Neural progenitor cell (in vitro differentiated cells): ENCODE measurements around the gene THRB. TPM values are rescaled to one million over a fixed set of nuclear protein-coding genes. Genes with fewer than 3 reads are reported as not detected.

ENCODE experiments used
- DNase-seq: peaks from one replicate; pipeline ENCODE4 v3.0.0-alpha.2; 2016; ENCODE audit warnings: low spot score
- H2AFZ ChIP-seq: fragments of 200-600 bp; sonication (generic); replicated peaks from 2 replicates; pipeline ENCODE4 v1.6.1; 2016; ENCODE audit warnings: antibody characterized with exemption
- H3F3A ChIP-seq: fragments of 200-600 bp; sonication (generic); 2 replicates; pipeline ENCODE4 v1.6.1; 2016; ENCODE audit warnings: antibody characterized with exemption, low read depth
- H3K27ac ChIP-seq: fragments of 200-600 bp; sonication (generic); 2 replicates; pipeline ENCODE4 v1.5.1; 2016; ENCODE audit warnings: mild to moderate bottlenecking
- H3K27me3 ChIP-seq: fragments of 200-600 bp; sonication (generic); 2 replicates; pipeline ENCODE4 v1.6.1; 2016; ENCODE audit warnings: mild to moderate bottlenecking, moderate library complexity
- H3K36me3 ChIP-seq: fragments of 200-600 bp; sonication (generic); 2 replicates; pipeline ENCODE4 v1.5.1; 2016
- H3K4me1 ChIP-seq: fragments of 200-600 bp; sonication (generic); 2 replicates; pipeline ENCODE4 v1.6.1; 2016; ENCODE audit warnings: mixed run types
- H3K4me2 ChIP-seq: fragments of 200-600 bp; sonication (generic); 2 replicates; pipeline ENCODE4 v1.6.1; 2016
- H3K4me3 ChIP-seq: fragments of 200-600 bp; sonication (generic); 2 replicates; pipeline ENCODE4 v1.5.1; 2016
- H3K79me2 ChIP-seq: fragments of 200-600 bp; sonication (generic); 2 replicates; pipeline ENCODE4 v1.6.1; 2016; ENCODE audit warnings: low read depth
- H3K9ac ChIP-seq: fragments of 200-600 bp; sonication (generic); 2 replicates; pipeline ENCODE4 v1.6.1; 2016
- H3K9me3 ChIP-seq: fragments of 200-600 bp; sonication (generic); 2 replicates; pipeline ENCODE4 v1.5.1; 2016; ENCODE audit warnings: low read depth
- H4K20me1 ChIP-seq: fragments of 200-600 bp; sonication (generic); 2 replicates; pipeline ENCODE4 v1.6.1; 2016; ENCODE audit warnings: low read depth
- H3K27ac Mint-ChIP-seq: 3 replicates; pipeline ENCODE4 v1.8.0; 2021; ENCODE audit warnings: mixed read lengths
- H3K27me3 Mint-ChIP-seq: 2 replicates; pipeline ENCODE4 v1.8.0; 2022; ENCODE audit warnings: low read depth, mild to moderate bottlenecking, inconsistent platforms, moderate library complexity, mixed read lengths; ENCODE audit not compliant: insufficient read depth
- H3K36me3 Mint-ChIP-seq: 3 replicates; pipeline ENCODE4 v1.8.0; 2021; ENCODE audit warnings: mixed read lengths
- H3K4me1 Mint-ChIP-seq: 3 replicates; pipeline ENCODE4 v1.8.0; 2021; ENCODE audit warnings: mixed read lengths
- H3K4me3 Mint-ChIP-seq: 3 replicates; pipeline ENCODE4 v1.8.0; 2021; ENCODE audit warnings: mild to moderate bottlenecking, moderate library complexity, mixed read lengths
- H3K9me3 Mint-ChIP-seq: 3 replicates; pipeline ENCODE4 v1.8.0; 2020; ENCODE audit warnings: mixed read lengths
- CTCF ChIP-seq: fragments of 200-600 bp; sonication (generic); IDR thresholded peaks from 2 replicates; pipeline ENCODE4 v1.5.1; 2017; ENCODE audit warnings: antibody characterized with exemption, mild to moderate bottlenecking
- EZH2 ChIP-seq: fragments of 200-600 bp; sonication (generic); IDR thresholded peaks from 2 replicates; pipeline ENCODE4 v1.6.1; 2017; ENCODE audit warnings: antibody characterized with exemption, mild to moderate bottlenecking, moderate library complexity
- EZH2phosphoT487 ChIP-seq: fragments of 200-600 bp; sonication (generic); IDR thresholded peaks from 2 replicates; pipeline ENCODE4 v1.6.1; 2017; ENCODE audit warnings: antibody characterized with exemption
- total RNA-seq: library from RNA; depleted of rRNA; stranded (reverse); fragments of >200 nt; gene quantifications from 2 replicates; pipeline ENCODE4 v1.2.3, GENCODE V29; 2015; ENCODE audit warnings: low replicate concordance

The THRB gene
- total RNA-seq, 1 donor from 2014 or later: 1.2 TPM

GRCh38 chr3:24261521-24261920 lies 233.1 kb downstream of the THRB start:
- Histone ChIP-seq H3F3A (no peaks in the 10 kb centered on the region), H2AFZ (no peak overlapping the region), H4K20me1 (no peaks in the 10 kb centered on the region), H3K4me2 (no peak overlapping the region), H3K9ac (no peak overlapping the region), H3K27ac (no peak overlapping the region), H3K27me3 (no peaks in the 10 kb centered on the region), H3K79me2 (no peaks in the 10 kb centered on the region), H3K36me3 (no peaks in the 10 kb centered on the region), H3K4me3 (no peak overlapping the region), H3K4me1 (peaks cover 6% of the 10 kb centered on the region), H3K9me3 (no peaks in the 10 kb centered on the region)
- Mint-ChIP-seq H3K9me3 (no peaks in the 10 kb centered on the region), H3K4me1 (peaks cover 4% of the 10 kb centered on the region), H3K27me3 (no peaks in the 10 kb centered on the region), H3K4me3 (no peak overlapping the region), H3K27ac (no peak overlapping the region), H3K36me3 (no peaks in the 10 kb centered on the region)
- no peak for DNase-seq
- TF ChIP-seq EZH2: no peak
- TF ChIP-seq EZH2phosphoT487: no peak
- TF ChIP-seq CTCF: no peak

GRCh38 chr3:24259901-24260512 lies 234.6 kb downstream of the THRB start:
- H3K4me1 Mint-ChIP-seq: peaks cover 4% of the 10 kb centered on the region
- H3K79me2 ChIP-seq: no peaks in the 10 kb centered on the region
- H3K9me3 Mint-ChIP-seq: no peaks in the 10 kb centered on the region
- peaks cover 6% of the 10 kb centered on the region for H3K4me1 ChIP-seq
- no peak overlapping the region for H3K9ac ChIP-seq
- H3K27me3 ChIP-seq: no peaks in the 10 kb centered on the region
- no peak overlapping the region for H3K27ac Mint-ChIP-seq
- no peaks in the 10 kb centered on the region for H4K20me1 ChIP-seq
- H3K36me3 Mint-ChIP-seq: no peaks in the 10 kb centered on the region
- no peak overlapping the region for H3K4me2 ChIP-seq
- H3K27me3 Mint-ChIP-seq: no peaks in the 10 kb centered on the region
- no peak overlapping the region for H3K27ac ChIP-seq
- no peak for DNase-seq
- no peak overlapping the region for H2AFZ ChIP-seq
- no peaks in the 10 kb centered on the region for H3K9me3 ChIP-seq
- no peak overlapping the region for H3K4me3 Mint-ChIP-seq
- H3K4me3 ChIP-seq: no peak overlapping the region
- no peak for TF ChIP-seq EZH2phosphoT487
- no peak for TF ChIP-seq EZH2
- no peak for TF ChIP-seq CTCF
- no peaks in the 10 kb centered on the region for H3K36me3 ChIP-seq
- H3F3A ChIP-seq: no peaks in the 10 kb centered on the region

- Histone ChIP-seq H3F3A (no peaks in the 10 kb centered on the region), H3K27ac (no peak overlapping the region), H3K27me3 (no peaks in the 10 kb centered on the region), H4K20me1 (no peaks in the 10 kb centered on the region), H3K36me3 (no peaks in the 10 kb centered on the region), H3K4me1 (peaks cover 6% of the 10 kb centered on the region), H3K79me2 (no peaks in the 10 kb centered on the region), H3K9ac (no peak overlapping the region), H2AFZ (no peak overlapping the region), H3K9me3 (no peaks in the 10 kb centered on the region), H3K4me2 (no peak overlapping the region), H3K4me3 (no peak overlapping the region)
- Mint-ChIP-seq H3K27ac (no peak overlapping the region), H3K9me3 (no peaks in the 10 kb centered on the region), H3K36me3 (no peaks in the 10 kb centered on the region), H3K4me3 (no peak overlapping the region), H3K27me3 (no peaks in the 10 kb centered on the region), H3K4me1 (peaks cover 4% of the 10 kb centered on the region)
- TF ChIP-seq EZH2phosphoT487 (no peak), CTCF (no peak), EZH2 (no peak)
- DNase-seq: no peak
These were observed 235.7 kb downstream of the THRB start for GRCh38 chr3:24258727-24259600.
